ENCODE results near the gene PKDCC. TPM values are rescaled to one million over a fixed set of nuclear protein-coding genes. Genes with fewer than 3 reads are reported as not detected.
"Not testable (repeated sequence)": the region's sequence is repeated elsewhere in the genome, so short reads cannot be mapped to it uniquely, and the experiment has no call there.

The PKDCC gene
- total RNA-seq, 2 donors from 2014 or later: 68.5 to 74.0 TPM

GRCh38 chr2:42076357-42077225, 28.8 kb downstream of the PKDCC start:
- ATAC-seq (no peak), DNase-seq (peak in 1 of 2 donors; percentile 24)
- intact Hi-C loops (cut with DNase I, micrococcal nuclease): no loop called here

GRCh38 chr2:42077343-42077742, 29.5 kb downstream of the PKDCC start:
- ATAC-seq: no peak
- no peak for DNase-seq
- intact Hi-C loops (cut with DNase I, micrococcal nuclease): no loop called here

GRCh38 chr2:42079737-42080287, 32.0 kb downstream of the PKDCC start:
- intact Hi-C loops (cut with DNase I, micrococcal nuclease): no loop called here

GRCh38 chr2:42081151-42081550, 33.3 kb downstream of the PKDCC start:
- ATAC-seq; intact Hi-C loops (cut with DNase I, micrococcal nuclease): not testable (repeated sequence)
- DNase-seq: peak in 1 of 2 donors; percentile 1

More at GRCh38 chr2:42079737-42080287, 32.0 kb downstream of the PKDCC start:
- DNase-seq (peak in 1 of 2 donors; percentile 2), ATAC-seq (no peak)

GRCh38 chr2:42082016-42082415, 34.2 kb downstream of the PKDCC start:
- ATAC-seq: no peak
- intact Hi-C loops (cut with DNase I, micrococcal nuclease): no loop called here
- DNase-seq: peak in 1 of 2 donors; percentile 3

- intact Hi-C loops (cut with DNase I, micrococcal nuclease): no loop called here
- ATAC-seq (peak; percentile 17), DNase-seq (peak in 1 of 2 donors; percentile 52)
These were observed 36.4 kb downstream of the PKDCC start for GRCh38 chr2:42084231-42084671.

GRCh38 chr2:42085070-42085469, 37.2 kb downstream of the PKDCC start:
- intact Hi-C loops (cut with DNase I, micrococcal nuclease): loop anchor here in 1 of 2 donors (5.0 kb wide), 1 partner anchor 233 kb away; no protein-coding TSS in a partner anchor
- not testable (repeated sequence) for DNase-seq, ATAC-seq

GRCh38 chr2:42085706-42086487, 38.1 kb downstream of the PKDCC start:
- intact Hi-C loops (cut with DNase I, micrococcal nuclease): loop anchor here in 1 of 2 donors (1.0 to 5.0 kb wide), 2 partner anchors 217 to 234 kb away; no protein-coding TSS in a partner anchor
- peak; percentile 1 for ATAC-seq
- DNase-seq: no peak

GRCh38 chr2:42086500-42086953, 38.7 kb downstream of the PKDCC start:
- intact Hi-C loops (cut with DNase I, micrococcal nuclease): loop anchor here in 1 of 2 donors (1.0 to 5.0 kb wide), 2 partner anchors 217 to 234 kb away; no protein-coding TSS in a partner anchor
- peak; percentile 48 to 49 for DNase-seq
- peak; percentile 71 for ATAC-seq

GRCh38 chr2:42087137-42087856, 39.5 kb downstream of the PKDCC start:
- peak; percentile 50 for ATAC-seq
- intact Hi-C loops (cut with DNase I, micrococcal nuclease): loop anchor here in 1 of 2 donors (5.0 kb wide), 1 partner anchor 235 kb away; no protein-coding TSS in a partner anchor

GRCh38 chr2:42087857-42088195, 40.0 kb downstream of the PKDCC start:
- intact Hi-C loops (cut with DNase I, micrococcal nuclease): loop anchor here in 1 of 2 donors (5.0 kb wide), 1 partner anchor 236 kb away; no protein-coding TSS in a partner anchor
- DNase-seq (no peak), ATAC-seq (peak; percentile 21)

More at GRCh38 chr2:42087137-42087856, 39.5 kb downstream of the PKDCC start:
- DNase-seq: peak in 1 of 2 donors; percentile 16

- intact Hi-C loops (cut with DNase I, micrococcal nuclease): loop anchor here in 1 of 2 donors (5.0 kb wide), 1 partner anchor 237 kb away; no protein-coding TSS in a partner anchor
- DNase-seq (peak; percentile 54 to 73), ATAC-seq (no peak)
These were observed 41.6 kb downstream of the PKDCC start for GRCh38 chr2:42089340-42089925.

- intact Hi-C loops (cut with DNase I, micrococcal nuclease): loop anchor here (5.0 to 10.0 kb wide), 2 partner anchors 105 to 238 kb away; no protein-coding TSS in a partner anchor
- DNase-seq (peak in 1 of 2 donors; percentile 8), ATAC-seq (no peak)
These were observed 42.4 kb downstream of the PKDCC start for GRCh38 chr2:42090216-42090615.

- no peak for ATAC-seq
- DNase-seq: no peak
- intact Hi-C loops (cut with DNase I, micrococcal nuclease): loop anchor here (2.0 to 10.0 kb wide), 3 partner anchors 103 to 239 kb away; no protein-coding TSS in a partner anchor
These were observed 43.9 kb downstream of the PKDCC start for GRCh38 chr2:42091671-42092070.

GRCh38 chr2:42092084-42092996, 44.5 kb downstream of the PKDCC start:
- DNase-seq (peak in 1 of 2 donors; percentile 60), ATAC-seq (peak; percentile 70)
- intact Hi-C loops (cut with DNase I, micrococcal nuclease): loop anchor here (2.0 to 10.0 kb wide), 3 partner anchors 102 to 240 kb away; no protein-coding TSS in a partner anchor

GRCh38 chr2:42094114-42094513, 46.3 kb downstream of the PKDCC start:
- DNase-seq (no peak), ATAC-seq (no peak)
- intact Hi-C loops (cut with DNase I, micrococcal nuclease): loop anchor here (5.0 to 10.0 kb wide), 2 partner anchors 101 to 242 kb away; no protein-coding TSS in a partner anchor
